Gastroesophageal sphincter (tissue), 4 donors: ENCODE measurements around the gene STX1B. TPM values are rescaled to one million over a fixed set of nuclear protein-coding genes. Genes with fewer than 3 reads are reported as not detected.

ENCODE experiments used
- ATAC-seq: fragments of 150-250 bp; one replicate; pipeline ENCODE4 v1.9.1; 2016; ENCODE audit warnings: mild to moderate bottlenecking, moderate library complexity
- H3K27ac ChIP-seq, 4 donors: fragments of 200-600 bp; sonication (generic) in 3 of 4; 1 replicate in 3 of 4; 2 replicates in 1 of 4; pipeline ENCODE4 v1.5.1; 2016 to 2019
- H3K27me3 ChIP-seq: fragments of 200-600 bp; sonication (generic); one replicate; pipeline ENCODE4 v1.5.1; 2019
- H3K36me3 ChIP-seq, 2 donors: fragments of 200-600 bp; sonication (generic); one replicate each; pipeline ENCODE4 v1.5.1; 2019; ENCODE audit warnings: control low read depth in 1 of 2
- H3K4me1 ChIP-seq, 3 donors: fragments of 200-600 bp; sonication (generic); 1 replicate in 2 of 3; 2 replicates in 1 of 3; pipeline ENCODE4 v1.5.1; 2016 to 2019; ENCODE audit warnings: control low read depth in 2 of 3
- H3K4me3 ChIP-seq, 2 donors: fragments of 200-600 bp; sonication (generic); one replicate each; pipeline ENCODE4 v1.5.1; 2019; ENCODE audit warnings: mild to moderate bottlenecking in 1 of 2, moderate library complexity in 1 of 2
- H3K9me3 ChIP-seq, 3 donors: fragments of 200-600 bp; sonication (generic); one replicate each; pipeline ENCODE4 v1.5.1; 2017 to 2019; ENCODE audit warnings: control low read depth in 2 of 3
- CTCF ChIP-seq, 4 experiments: fragments of 200-600 bp in 2 of 4; fragments of 450-650 bp in 2 of 4; sonication (generic) in 1 of 4; IDR thresholded peaks; one replicate each; pipeline ENCODE4 v1.5.1; 2017 to 2019; ENCODE audit warnings: antibody characterized with exemption in 4 of 4, mild to moderate bottlenecking in 2 of 4, moderate library complexity in 2 of 4
- EP300 ChIP-seq: sonication (generic); formaldehyde crosslinking; IDR thresholded peaks from one replicate; pipeline ENCODE4 v1.6.1; 2017; ENCODE audit warnings: antibody characterized with exemption, mild to moderate bottlenecking
- POLR2A ChIP-seq, 2 donors: fragments of 450-650 bp; IDR thresholded peaks; one replicate each; pipeline ENCODE4 v1.6.1; 2017; ENCODE audit warnings: antibody characterized with exemption in 2 of 2, mild to moderate bottlenecking in 2 of 2, moderate library complexity in 1 of 2
- POLR2AphosphoS5 ChIP-seq: sonication (generic); formaldehyde crosslinking; IDR thresholded peaks from one replicate; pipeline ENCODE4 v1.6.1; 2017; ENCODE audit warnings: antibody characterized with exemption
- WGBS, 2 donors: methylation state at CpG; one replicate each; pipeline ENCODE4 v1.1.5; 2018; ENCODE audit warnings: low coverage in 1 of 2; 5-methylcytosine and 5-hydroxymethylcytosine counted together
- total RNA-seq, 4 donors: library from RNA; depleted of rRNA; stranded (reverse); fragments of >200 nt; gene quantifications; one replicate each; pipeline ENCODE4 v1.1.0, GENCODE V29; 2016

The STX1B gene
- total RNA-seq, 4 donors from 2014 or later = 0.54 to 3.3 (median 1.9) TPM; not detected in 1

DNA sequence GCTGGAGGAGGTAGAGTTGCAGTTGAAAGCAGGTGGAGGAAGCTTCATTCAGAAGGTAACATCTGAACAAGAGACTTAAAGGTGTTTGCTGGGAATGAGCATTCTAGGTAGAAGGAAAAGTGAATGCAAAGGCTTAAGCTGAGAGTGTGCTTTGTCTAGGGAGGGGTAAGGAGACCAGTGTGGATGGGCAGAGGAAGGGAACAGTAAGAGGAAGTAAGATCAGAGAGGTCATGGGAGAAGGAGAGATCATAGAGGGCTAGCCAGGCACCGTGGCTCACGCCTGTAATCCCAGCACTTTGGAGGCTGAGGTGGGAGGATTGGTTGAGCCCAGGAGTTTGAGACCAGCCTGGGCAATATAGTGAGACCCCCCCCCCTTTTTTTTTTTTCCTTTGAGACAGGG is 26.3 kb upstream of the STX1B start:
- TF ChIP-seq CTCF (IDR thresholded peaks at IDR 0.05) (no peak), EP300 (no peak)
- ATAC-seq = no peak
- Histone ChIP-seq H3K36me3 (peaks cover 0 to 68% of the 10 kb centered on the region in 2 donors), H3K27me3 (no peaks in the 10 kb centered on the region), H3K4me1 (peaks cover 0 to 37% (median 4%) of the 10 kb centered on the region in 3 donors), H3K4me3 (no peak overlapping the region), H3K9me3 (no peaks in the 10 kb centered on the region), H3K27ac (no peak overlapping the region)
- 65 to 95% methylated on average over 2 of the region's 2 CpGs for WGBS, 2 donors

GRCh38 chr16:31033709-31034492 is 23.5 kb upstream of the STX1B start:
- H3K9me3 ChIP-seq = no peaks in the 10 kb centered on the region
- 0% methylated on average over 5 of the region's 47 CpGs; no CpG with 5 or more reads in 1 of the 2 donors for WGBS, 2 donors
- peaks cover 0 to 37% (median 4%) of the 10 kb centered on the region in 3 donors for H3K4me1 ChIP-seq
- peaks cover 0 to 43% of the 10 kb centered on the region in 2 donors for H3K36me3 ChIP-seq
- peak; percentile 72 for ATAC-seq
- peak overlapping the region; percentile 34 to 96 (median 94) for H3K27ac ChIP-seq
- H3K27me3 ChIP-seq = no peaks in the 10 kb centered on the region
- peak overlapping the region; percentile 70 to 81 for H3K4me3 ChIP-seq
- no peak for TF ChIP-seq POLR2AphosphoS5
- no peak for TF ChIP-seq EP300
- no peak for TF ChIP-seq CTCF (IDR thresholded peaks at IDR 0.05)
- TF ChIP-seq POLR2A (IDR thresholded peaks at IDR 0.05) = peak in 1 of 2 donors; percentile 23

DNA sequence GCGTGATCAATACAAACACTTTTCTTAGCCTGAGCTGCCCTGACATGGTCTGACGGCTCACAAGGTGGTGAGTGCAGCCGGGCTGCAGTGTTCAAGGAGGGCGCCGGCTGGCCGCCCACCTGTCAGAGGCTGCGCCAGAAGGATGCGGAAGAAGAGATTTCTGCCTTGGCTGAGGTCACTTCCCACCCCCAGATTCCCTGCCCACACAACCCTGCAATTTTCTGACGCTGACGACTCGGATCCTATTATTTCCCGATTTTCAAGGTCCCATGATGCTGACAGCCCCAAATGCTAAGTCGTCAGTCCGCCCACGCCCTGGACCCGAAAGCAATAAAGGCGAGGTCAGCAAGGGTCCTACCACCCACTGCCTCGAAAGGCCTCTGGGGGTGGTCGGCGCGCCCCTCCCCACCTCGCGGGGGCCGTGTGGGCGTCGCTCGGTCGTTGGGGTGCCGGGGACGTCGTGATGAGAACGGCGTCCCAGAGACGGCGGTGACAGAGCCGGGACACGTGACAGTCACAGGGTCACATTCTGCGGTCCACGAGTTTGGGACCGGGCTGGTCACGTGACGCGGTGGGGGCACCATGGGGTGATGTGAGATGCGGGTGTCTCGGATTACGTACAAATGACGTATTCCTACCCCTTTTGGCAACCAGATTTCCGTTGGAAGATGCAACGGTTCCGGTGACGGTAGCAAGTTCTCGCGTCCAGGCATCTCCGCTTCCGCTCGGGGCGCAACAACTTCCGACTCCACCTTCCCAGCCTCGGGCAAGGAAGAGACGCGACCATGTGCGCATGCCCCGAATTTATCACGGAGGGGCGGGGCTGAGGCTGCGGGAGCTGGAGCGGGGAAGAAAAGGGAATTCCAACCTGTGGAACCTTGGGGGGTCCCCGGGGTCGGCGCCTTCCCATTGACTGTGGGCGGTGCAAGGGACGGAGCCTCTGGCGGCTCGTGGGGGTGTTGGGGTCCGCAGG is 22.6 kb upstream of the STX1B start, which contains the start of gene STX4:
Gene STX4, plus strand, starts transcription at position 823 of the 973 bp plus-strand sequence. CDS start 248 bp downstream, outside the sequence.
- Histone ChIP-seq H3K4me3 (peak within 1 kb of the TSS; percentile 70 to 81), H3K27ac (peak within 1 kb of the TSS; percentile 79 to 96 (median 94)), H3K9me3 (no peaks in the 10 kb centered on the region), H3K4me1 (peaks cover 0 to 37% (median 4%) of the 10 kb centered on the region in 3 donors), H3K36me3 (peaks cover 0 to 34% of the 10 kb centered on the region in 2 donors), H3K27me3 (no peaks in the 10 kb centered on the region)
- ATAC-seq = peak; percentile 94
- TF ChIP-seq POLR2A (IDR thresholded peaks at IDR 0.05) (no peak), POLR2AphosphoS5 (peak; percentile 73)
- 1 to 2% methylated on average over 18 to 20 of the region's 75 CpGs for WGBS, 2 donors

GRCh38 chr16:31031276-31031675 is 20.8 kb upstream of the STX1B start:
- ATAC-seq = no peak
- Histone ChIP-seq H3K27ac (no peak overlapping the region), H3K4me3 (no peak overlapping the region), H3K27me3 (no peaks in the 10 kb centered on the region), H3K36me3 (peaks cover 0 to 17% of the 10 kb centered on the region in 2 donors), H3K4me1 (peaks cover 0 to 33% (median 4%) of the 10 kb centered on the region in 3 donors), H3K9me3 (no peaks in the 10 kb centered on the region)
- 51 to 74% methylated on average over 2 to 4 of the region's 4 CpGs for WGBS, 2 donors
- TF ChIP-seq EP300 = no peak
- TF ChIP-seq POLR2AphosphoS5 = no peak
- TF ChIP-seq CTCF (IDR thresholded peaks at IDR 0.05) = no peak
- TF ChIP-seq POLR2A (IDR thresholded peaks at IDR 0.05) = no peak

DNA sequence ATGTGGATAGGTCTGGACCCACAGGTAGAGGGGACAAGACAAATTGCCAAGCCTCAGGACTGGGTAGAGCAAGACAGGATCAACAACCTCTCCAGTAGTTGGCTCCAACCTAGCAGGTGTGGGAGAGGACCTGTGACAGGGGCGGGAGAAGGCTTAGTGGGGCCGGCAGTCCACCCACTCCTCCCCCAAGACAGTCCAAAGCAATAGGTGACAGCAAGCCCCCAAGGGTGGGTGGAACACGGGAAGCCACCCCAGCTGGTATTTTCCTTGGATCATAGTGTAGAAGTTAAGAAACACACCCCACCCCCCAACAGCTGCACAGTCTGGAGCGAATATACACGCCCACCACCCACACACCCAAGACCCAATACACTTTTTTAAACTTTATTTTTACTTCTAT is 18.8 kb upstream of the STX1B start:
- Histone ChIP-seq H3K9me3 (no peaks in the 10 kb centered on the region), H3K36me3 (no peaks in the 10 kb centered on the region), H3K27ac (no peak overlapping the region), H3K4me3 (no peak overlapping the region), H3K27me3 (no peaks in the 10 kb centered on the region), H3K4me1 (peaks cover 0 to 13% (median 0%) of the 10 kb centered on the region in 3 donors)
- WGBS, 2 donors = 46 to 63% methylated on average over 2 to 4 of the region's 5 CpGs
- TF ChIP-seq POLR2A (IDR thresholded peaks at IDR 0.05) (no peak), CTCF (IDR thresholded peaks at IDR 0.05) (no peak), EP300 (no peak), POLR2AphosphoS5 (no peak)
- no peak for ATAC-seq
